C4-2B (cell line): ENCODE measurements around the gene LORICRIN.

Source experiments
- CTCF ChIP-seq: fragments of 450-650 bp; conservative IDR thresholded peaks from 2 replicates; pipeline ENCODE4 v1.5.1; 2017; ENCODE audit warnings: mild to moderate bottlenecking
- ZFX ChIP-seq: fragments of 450-650 bp; IDR thresholded peaks from 2 replicates; pipeline ENCODE4 v1.6.1; 2017

GRCh38 chr1:153228491-153228890 is 31.0 kb upstream of the LORICRIN start:
- TF ChIP-seq CTCF (no peak), ZFX (no peak)
